GM19397 (cell line): ENCODE results near the gene BLTP1.
"Not testable (repeated sequence)": the region's sequence is repeated elsewhere in the genome, so short reads cannot be mapped to it uniquely, and the experiment has no call there.

Source experiments
- ATAC-seq: cut with Tn5 transposase; IDR thresholded peaks from one replicate; pipeline ENCODE4 v1.9.1; 2021; ENCODE audit warnings: mild to moderate bottlenecking, moderate library complexity; ENCODE audit not compliant: unreplicated experiment

The BLTP1 gene, protein sequence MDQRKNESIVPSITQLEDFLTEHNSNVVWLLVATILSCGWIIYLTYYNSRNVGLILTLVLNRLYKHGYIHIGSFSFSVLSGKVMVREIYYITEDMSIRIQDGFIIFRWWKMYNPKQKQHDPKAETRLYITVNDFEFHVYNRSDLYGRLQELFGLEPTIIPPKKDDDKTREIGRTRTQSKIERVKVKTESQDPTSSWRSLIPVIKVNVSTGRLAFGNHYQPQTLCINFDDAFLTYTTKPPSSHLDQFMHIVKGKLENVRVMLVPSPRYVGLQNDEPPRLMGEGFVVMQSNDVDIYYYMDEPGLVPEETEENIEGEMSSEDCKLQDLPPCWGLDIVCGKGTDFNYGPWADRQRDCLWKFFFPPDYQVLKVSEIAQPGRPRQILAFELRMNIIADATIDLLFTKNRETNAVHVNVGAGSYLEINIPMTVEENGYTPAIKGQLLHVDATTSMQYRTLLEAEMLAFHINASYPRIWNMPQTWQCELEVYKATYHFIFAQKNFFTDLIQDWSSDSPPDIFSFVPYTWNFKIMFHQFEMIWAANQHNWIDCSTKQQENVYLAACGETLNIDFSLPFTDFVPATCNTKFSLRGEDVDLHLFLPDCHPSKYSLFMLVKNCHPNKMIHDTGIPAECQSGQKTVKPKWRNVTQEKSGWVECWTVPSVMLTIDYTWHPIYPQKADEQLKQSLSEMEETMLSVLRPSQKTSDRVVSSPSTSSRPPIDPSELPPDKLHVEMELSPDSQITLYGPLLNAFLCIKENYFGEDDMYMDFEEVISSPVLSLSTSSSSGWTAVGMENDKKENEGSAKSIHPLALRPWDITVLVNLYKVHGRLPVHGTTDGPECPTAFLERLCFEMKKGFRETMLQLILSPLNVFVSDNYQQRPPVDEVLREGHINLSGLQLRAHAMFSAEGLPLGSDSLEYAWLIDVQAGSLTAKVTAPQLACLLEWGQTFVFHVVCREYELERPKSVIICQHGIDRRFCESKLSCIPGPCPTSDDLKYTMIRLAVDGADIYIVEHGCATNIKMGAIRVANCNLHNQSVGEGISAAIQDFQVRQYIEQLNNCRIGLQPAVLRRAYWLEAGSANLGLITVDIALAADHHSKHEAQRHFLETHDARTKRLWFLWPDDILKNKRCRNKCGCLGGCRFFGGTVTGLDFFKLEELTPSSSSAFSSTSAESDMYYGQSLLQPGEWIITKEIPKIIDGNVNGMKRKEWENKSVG (N-terminal part only)

GRCh38 chr4:122151982-122152710 is at the start of gene BLTP1:
BLTP1 (plus strand) TSS chr4:122152331; CDS start chr4:122170648, 18,317 bp downstream.
- peak; percentile 99 for ATAC-seq

DNA sequence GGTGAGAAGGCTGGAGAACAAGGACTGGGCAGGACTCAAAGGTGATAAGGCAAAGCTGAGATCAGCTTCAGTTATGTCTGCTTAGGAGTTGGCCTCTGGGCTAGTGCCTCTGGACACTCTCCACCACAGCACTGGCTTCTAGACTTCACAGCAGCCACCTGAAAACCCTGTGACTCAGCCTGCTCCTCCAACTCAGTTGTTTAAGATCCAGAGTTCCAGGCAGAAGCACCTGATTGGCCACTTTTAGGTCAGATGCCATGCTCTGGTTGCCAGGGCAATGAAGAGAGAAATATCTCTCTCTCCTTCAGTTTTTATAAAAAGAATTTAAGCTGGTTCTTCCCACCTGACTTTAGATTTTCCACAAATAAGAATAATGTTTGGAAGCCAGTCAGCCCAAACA is 47.9 kb upstream of the BLTP1 start:
- ATAC-seq: no peak

DNA sequence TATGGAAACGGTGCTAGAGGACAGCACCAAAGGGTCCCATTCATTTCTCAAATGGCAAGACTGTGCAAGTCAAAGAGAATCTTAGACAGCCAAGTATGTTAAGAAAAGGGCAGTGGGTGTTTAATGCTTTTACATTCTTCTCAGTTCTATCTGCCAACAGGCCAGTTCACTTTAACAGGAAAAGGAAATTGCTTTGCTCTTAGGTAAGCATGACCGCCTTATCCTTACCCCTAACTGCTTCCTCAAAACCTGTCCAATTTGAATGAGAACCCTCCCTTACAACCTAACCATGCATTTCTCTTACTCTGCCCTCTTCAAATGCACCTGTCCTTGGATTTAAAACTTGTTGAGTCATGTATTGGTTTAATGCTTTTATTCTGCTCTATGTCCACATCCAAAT is 44.5 kb upstream of the BLTP1 start:
- no peak for ATAC-seq

- ATAC-seq: not testable (repeated sequence)
Measured at GRCh38 chr4:122110304-122110703, 41.8 kb upstream of the BLTP1 start.

GRCh38 chr4:122117743-122118142 is 34.4 kb upstream of the BLTP1 start:
- no peak for ATAC-seq

- no peak for ATAC-seq
Measured at GRCh38 chr4:122118243-122118642, 33.9 kb upstream of the BLTP1 start.

DNA sequence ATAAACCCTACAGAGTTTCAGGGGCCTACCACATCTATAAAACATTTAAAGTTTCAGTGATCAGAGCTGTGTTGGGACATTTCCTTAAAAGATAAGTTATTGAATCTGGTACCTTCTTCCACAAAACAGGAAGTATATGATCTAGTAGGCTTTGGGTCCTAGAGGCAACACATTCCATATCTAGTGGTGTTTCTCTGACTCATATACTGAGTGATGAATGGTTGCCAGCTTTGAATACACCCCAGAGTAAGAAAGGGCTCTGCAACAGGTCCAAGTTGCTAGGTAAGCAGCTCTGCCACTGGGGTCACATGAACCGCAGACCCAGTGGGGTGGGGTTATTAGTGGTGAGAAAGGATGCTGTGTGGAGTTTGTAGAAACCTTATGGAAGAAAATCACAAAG is 32.4 kb upstream of the BLTP1 start:
- ATAC-seq: no peak

- ATAC-seq: no peak
Measured at GRCh38 chr4:122121593-122121992, 30.5 kb upstream of the BLTP1 start.

DNA sequence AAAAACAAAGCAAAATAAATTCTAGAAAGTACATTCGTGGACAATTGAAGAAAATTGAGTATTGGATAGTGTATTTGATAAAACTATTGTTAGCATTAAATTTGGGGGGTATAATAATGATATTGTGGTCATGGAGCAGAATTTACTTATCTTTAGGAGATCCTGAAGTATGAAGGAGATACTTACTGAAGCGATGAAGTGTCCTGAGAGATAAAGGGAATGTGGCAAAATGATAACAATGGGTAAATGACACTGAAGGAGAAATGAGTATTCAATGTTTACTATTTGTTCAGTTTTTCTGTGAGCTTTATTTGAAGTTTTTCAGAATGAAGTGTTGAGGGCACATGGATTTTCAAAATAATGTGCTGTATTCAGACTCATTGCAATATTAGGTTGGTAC is 30.0 kb upstream of the BLTP1 start:
- ATAC-seq: no peak

- ATAC-seq: no peak
Measured at GRCh38 chr4:122129061-122129460, 23.1 kb upstream of the BLTP1 start.

DNA sequence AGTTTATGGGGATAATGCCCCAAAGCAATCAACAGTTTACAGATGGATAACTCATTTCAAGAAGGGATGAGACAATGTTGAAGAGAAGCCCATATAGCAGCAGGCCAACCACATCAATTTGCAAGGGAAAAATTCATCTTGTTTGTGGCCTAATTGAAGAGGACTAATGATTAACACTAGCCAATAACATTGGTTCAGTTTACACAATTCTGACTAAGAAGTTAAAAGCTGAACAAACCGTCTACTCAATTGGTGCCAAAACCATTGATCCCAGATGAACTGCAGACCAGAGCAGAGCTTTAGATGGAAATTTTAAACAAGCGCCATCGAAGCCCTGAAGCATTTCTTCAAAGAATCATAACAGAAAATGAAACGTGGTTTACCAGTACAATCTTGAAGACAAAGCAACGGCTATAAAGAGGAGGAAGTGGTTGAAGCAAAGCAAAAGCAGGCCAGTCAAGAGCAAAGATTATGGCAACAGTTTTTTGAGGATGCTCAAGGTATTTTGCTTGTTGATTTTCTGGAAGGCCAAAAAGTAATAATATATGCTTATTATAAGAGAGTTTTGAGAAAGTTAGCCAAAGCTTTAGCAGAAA is 20.5 kb upstream of the BLTP1 start:
- ATAC-seq: peak; percentile 89

DNA sequence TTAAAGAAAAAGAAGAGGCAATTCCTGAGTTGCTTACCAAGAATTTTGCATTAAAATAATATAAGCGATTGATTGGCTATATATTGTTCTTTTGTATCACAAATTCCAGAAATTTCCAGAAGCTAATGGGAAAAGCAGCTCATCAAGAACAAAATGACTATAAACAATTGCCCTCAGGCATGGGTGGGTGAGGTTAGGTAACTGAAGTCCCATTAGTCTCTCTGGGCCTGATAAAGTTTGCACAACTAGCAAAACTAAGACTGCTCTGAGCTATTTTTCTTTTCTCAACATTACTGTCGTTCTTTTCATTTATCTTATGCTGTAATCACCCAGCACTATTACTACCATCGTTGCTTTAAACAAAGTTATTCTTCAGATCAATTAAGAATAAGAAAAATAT is 19.2 kb upstream of the BLTP1 start:
- ATAC-seq: no peak

- no peak for ATAC-seq
Measured at GRCh38 chr4:122139139-122139538, 13.0 kb upstream of the BLTP1 start.

DNA sequence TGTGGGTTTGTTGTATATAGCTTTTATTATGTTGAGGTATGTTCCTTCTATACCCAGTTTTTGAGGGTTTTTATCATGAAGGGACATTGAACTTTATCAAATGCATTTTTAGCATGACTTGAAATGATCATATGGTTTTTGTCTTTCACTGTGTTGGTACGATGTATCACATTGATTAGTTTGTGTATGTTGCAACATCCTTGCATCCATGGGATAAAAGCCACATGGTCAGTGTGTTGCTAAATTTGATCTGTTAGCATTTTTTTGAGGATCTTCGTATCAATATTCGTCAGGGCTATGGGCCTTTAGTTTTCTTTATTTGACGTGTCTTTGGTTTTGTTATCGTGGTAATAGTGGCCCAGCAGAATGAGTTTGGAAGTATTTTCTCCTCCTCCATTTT is 11.3 kb upstream of the BLTP1 start:
- no peak for ATAC-seq

- no peak for ATAC-seq
Measured at GRCh38 chr4:122142687-122143086, 9.4 kb upstream of the BLTP1 start.

- no peak for ATAC-seq
Measured at GRCh38 chr4:122146652-122147051, 5.5 kb upstream of the BLTP1 start.

GRCh38 chr4:122150931-122151330 is 1.2 kb upstream of the BLTP1 start:
- ATAC-seq: no peak

DNA sequence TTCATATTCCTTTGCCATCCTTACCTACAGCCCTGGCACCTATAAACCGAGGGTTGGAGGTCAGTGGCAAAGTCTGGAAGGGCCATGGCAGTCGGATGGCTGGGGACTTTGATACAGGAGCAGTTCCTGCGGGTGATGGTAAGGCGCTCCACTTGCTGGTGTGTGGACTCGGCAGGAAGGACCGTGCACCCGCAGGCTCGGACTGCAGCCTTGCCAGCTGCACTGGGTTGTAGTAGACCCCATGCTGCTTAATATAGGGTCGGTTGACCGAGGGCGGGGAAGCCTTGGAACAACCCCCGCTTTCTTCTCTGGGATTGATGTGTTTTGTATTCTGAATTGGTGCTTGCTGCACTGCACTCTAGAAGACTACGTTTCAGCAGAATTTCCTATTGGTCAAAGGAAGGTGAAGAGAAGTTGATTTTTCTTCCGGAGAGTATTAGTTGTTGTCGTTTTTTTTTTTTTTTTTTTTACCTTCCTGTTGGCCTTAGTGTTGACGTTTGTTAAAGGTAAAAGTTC is 638 bp downstream of the BLTP1 start:
- peak; percentile 32 for ATAC-seq

DNA sequence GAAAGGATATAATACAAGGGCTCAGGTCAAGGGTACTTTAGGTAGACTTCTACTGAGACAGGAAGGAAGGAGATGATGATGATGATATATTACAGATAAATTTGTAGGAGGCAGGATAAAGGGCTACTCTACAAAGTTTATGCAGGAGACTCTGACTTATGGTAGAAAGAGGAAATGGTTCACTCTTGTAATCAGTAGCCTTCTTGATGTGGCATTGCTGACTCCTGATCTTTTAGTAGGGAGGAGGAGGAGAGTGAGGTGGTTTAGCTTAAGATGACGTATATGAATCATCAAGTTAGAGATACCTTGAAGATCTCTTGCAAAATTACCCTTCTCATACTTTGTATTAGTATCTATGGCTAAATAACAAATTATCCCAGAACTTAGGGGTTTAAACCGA is 4.7 kb downstream of the BLTP1 start:
- ATAC-seq: no peak

GRCh38 chr4:122163301-122163700 is 11.2 kb downstream of the BLTP1 start:
- ATAC-seq: no peak
